Activated naive CD4-positive, alpha-beta T cell (primary cell): ENCODE data around the gene CEP170.

Experiments
- DNase-seq, 4 experiments: peaks; one replicate each; lab custom pipeline; 2025; lab: John Stamatoyannopoulos, UW

The CEP170 gene

DNA sequence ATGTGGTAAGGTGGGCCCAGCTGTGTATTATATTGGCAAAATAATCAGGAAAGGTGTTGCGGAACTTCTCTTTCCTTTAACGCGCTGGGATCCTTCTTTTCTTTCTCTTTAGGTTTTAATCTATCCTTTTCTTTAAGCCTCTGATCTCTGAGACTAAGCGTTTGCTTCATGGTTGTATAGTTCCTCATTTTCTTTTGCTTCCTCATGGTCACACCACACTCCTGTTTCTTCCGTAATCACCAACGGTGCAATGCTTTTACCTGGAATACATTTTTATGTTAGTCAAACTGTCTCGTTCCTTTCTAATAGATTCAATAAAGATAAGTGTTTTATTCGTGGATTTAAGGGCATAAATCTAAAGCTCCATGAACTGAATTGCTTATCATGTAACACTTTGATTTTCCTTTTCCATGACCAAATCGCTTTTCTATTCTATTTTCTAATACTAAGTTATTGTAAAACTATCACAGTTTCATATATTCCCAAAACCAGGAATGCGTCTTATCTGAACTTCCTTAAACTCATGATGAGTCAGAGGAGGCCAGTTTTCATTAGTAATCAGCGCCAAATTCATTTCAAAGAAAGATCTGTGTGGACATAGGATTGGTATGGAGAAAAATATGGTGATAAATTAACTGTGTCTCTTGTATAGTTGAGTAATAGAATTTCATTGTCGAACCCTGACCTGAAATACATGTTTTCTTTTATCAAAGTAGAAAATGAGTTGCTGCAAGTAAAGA lies 13.0 kb upstream of the CEP170 start:
- no peak for DNase-seq

DNA sequence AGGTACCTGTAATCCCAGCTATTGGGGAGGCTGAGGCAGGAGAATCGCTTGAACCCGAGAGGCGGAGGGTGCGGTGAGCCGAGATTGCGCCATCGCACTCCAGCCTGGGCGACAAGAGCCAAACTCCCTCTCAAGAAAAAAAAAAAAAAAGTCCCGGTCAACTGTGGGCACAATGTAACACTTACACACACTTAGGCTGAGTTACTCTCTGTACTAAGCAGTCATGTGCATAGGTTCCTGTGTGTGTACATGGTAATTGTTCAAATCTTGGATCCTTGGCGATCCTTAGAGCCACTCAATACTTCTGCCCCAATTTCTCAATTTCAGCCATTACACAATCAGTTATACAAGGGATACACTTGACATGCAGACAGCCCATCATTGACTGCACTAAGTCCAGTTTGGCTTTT lies 12.4 kb upstream of the CEP170 start:
- DNase-seq, result no peak

DNA sequence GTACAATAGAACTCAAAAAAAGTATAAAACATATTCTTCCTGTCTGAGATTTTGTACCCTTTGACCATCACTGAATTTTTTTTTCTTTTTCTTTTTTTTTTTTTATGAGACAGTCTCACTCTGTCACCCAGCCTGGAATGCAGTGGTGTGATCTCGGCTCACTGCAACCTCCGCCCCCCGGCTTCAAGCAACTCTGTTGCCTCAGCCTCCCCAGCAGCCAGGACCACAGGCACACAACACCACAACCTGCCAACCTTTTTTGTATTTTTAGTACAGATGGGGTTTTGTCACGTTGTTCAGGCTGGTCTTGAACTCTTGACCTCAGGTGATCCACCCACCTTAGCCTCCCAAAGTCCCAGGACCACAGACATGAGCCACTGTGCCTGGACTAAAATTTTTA lies 11.2 kb upstream of the CEP170 start:
- no peak for DNase-seq

DNA sequence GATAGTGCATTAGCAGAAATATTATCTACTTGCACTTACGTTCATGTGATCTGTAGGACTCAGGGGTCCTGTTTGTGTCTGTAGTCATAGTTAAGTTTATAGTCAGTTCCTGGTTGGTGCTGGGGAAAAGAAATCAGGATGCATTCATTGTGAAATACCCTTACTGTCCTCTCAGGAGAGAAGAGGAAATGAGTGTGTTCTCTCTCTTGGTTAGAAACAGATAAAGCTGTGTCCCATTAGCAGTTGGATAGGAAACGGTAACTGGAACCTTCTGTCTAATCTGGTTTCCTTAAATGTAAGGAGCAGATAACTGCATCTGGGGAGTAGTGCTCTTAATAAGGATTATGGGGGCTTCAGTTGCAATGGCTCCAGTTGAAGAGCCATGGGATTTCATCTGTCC lies 9.6 kb upstream of the CEP170 start:
- no peak for DNase-seq

DNA sequence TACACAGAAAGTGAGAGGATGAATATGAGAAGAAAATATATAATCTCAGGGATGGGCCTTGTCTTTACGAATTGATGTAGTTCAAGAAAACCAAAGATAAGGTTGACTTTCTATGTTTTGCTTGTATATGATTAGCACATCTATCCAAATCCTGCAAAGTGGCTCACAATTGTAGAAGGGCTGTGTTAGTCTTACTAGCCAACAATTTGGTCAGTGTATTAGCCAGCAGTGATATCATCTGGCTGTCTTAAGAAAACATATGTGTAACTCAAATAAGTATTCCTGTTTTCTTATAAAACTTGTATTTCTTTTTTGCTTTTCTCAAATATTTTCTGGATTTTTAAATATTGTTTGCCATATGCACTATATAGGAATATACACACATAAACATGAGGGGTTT lies 6.3 kb upstream of the CEP170 start:
- DNase-seq, result no peak

DNA sequence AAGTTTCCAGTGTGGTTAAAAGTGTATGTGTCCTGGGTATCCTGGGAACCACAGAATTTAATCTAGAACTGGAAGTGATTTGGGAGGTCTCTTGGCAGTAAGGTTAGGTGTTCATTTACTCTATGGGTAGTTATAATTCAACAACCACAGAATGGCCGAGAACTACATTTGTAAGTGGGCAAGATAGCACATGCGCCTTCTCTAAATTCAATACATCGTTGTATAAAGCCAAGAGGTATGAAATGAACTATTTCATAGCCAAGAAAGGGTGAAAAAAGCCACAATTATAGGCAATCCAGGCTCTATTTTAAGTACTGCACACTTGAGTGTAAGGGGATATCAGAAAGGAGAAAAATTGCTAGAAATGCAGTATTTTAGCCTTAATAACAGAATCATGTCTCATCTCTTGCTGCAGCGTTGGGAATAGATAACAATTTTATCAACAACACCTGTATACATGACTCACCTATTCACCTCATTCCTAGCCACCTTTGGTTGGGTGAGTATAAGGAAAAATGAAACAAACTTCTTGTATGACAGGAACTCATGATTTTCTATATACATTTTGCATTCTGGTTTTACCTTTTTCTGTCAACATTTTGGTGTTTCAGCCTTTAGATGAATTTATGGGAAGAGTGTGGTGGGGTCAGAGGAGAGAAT lies 5.3 kb upstream of the CEP170 start:
- no peak for DNase-seq

DNA sequence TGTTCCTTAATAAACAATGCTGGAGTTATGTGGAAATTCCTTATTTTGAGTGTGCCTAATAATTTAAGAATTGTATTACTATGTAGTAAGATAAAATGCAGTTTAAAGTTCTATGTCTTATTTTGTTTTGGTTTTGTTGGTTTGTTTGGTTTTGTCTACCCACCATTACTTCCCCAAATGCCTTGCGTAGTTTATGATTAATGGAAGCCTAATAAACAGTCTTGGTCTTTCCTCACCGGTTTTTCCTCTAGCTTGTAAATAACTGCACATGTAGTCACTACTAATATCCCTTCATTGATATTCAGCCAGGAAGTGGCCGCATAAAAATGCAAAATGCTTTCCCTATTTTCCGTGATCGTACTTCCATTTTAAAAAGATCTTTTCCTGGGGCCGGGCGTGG lies 3.6 kb upstream of the CEP170 start:
- no peak for DNase-seq

DNA sequence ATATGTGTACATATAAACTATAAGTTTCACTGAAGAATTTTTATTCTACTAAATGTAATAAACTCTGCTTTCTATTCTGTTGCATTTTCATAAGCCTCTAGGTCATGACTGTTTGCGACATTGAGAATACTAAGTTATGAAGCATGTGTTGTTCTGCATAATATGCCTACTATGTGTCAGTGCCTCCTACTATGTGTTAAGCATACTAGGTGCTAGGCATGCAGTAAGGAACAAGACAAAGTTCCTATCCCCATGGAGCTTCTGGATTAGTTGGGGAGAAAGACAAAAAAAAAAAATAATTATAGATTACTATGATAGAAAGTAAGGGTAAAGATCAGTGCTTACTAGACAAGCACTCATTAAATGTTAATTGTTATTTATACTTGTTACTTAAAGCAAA lies 2.1 kb upstream of the CEP170 start:
- no peak for DNase-seq

DNA sequence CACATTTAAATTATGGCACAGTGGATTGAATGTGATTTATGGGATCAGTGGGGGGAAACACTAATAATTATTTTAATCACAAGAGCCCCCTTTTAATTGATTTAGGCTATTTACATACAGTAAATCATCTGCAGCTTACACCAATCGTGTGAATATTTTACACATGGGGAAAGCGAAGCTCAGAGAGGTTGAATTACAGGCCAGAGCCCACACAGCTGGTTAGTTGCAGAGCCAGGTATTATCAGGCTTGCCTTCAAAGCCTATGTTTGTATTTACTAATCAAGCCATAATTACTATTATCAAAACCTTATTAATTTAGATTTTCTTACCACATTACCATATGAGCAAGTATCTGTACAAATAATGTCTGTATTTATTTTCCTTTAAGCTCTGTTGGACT lies 1.5 kb upstream of the CEP170 start:
- DNase-seq, result no peak

DNA sequence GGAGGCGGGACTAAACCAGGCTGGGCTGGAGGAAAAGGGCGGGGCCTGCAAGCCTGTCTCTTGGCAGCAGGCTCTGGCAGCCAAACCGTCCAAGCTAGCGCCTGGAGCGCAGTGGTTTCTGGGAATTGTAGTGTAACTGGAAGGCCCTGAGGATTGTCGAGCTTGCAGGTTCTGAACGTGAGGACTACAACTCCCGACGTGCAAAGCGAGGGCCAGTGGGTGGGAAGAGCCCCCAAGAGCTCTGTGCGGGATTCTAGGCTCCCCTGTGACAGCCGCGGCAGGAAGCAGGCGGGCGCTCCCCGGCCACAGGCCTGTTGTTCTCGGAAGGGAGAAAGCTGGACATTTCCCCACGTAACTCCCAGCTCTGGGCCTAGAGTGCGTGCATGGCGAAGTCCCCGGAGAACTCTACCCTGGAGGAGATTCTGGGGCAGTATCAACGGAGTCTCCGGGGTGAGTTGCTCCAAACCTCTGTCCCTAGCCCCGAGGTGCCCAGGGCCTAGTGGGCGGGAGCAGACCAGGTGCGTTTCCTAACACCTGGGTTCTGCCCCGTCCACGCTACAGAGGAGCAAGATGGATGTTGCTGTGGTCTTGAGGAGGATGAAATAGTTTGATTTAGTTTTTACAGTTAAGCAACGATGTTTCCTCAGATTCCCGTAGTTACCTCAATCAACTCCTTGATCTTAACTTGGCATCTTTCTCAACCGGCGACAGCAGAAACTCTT lies 871 bp upstream of the CEP170 start, which contains the start of gene SDCCAG8:
TSS of gene SDCCAG8 (plus strand) at position 251 of the 722 bp plus-strand sequence. CDS start at position 384, 133 bp downstream.
- DNase-seq, result peak; percentile 67 to 85 (median 75)

DNA sequence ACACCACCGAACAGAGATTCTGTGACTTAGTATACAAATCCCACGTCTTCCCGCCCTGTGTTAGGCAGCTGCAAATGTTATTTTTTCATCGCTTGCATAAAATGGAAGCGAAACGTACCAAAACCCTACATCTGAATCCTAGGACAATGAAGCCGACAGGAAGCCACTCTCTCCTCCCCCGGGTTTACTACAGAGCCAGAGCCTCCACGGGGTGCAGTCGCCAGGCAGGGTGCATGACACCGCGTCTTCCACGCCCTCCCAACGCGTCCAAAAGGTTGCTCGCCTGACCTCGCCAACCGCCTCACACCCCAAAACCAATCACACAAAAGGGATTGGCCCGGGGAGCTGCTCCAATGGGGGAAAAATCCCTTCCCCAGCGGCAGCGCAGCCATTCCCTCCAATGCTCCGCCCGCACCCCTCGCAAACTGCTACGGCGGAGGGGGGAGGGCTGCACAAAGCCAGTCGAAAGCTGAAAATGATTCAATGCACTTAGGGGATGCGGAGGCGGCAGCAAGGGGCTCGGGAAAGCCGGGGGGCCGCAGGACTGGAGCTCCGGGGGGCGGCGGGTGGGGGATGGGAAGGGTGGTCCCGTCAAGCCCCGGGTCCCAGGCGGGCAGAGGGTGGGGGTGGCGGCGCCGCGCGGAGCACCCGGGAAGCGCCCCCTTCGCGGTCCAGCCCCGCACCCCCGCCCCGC lies 701 bp downstream of the CEP170 start:
- DNase-seq, result peak; percentile 17 to 60 (median 30)

DNA sequence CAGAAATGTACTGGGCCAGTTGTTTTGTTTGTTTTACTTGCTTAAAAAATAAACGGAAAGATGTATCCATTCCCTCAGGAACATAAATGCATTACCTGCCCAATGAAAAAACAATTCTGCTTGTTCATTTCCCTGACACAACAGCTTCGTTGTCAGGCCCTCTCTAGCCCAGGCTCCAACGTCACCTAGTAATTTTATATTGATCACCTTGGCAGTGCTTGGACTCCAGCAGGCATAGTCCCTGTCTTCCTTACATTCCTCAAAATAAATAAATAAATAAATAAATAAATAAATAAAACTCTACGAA lies 1.2 kb downstream of the CEP170 start:
- DNase-seq, result no peak

DNA sequence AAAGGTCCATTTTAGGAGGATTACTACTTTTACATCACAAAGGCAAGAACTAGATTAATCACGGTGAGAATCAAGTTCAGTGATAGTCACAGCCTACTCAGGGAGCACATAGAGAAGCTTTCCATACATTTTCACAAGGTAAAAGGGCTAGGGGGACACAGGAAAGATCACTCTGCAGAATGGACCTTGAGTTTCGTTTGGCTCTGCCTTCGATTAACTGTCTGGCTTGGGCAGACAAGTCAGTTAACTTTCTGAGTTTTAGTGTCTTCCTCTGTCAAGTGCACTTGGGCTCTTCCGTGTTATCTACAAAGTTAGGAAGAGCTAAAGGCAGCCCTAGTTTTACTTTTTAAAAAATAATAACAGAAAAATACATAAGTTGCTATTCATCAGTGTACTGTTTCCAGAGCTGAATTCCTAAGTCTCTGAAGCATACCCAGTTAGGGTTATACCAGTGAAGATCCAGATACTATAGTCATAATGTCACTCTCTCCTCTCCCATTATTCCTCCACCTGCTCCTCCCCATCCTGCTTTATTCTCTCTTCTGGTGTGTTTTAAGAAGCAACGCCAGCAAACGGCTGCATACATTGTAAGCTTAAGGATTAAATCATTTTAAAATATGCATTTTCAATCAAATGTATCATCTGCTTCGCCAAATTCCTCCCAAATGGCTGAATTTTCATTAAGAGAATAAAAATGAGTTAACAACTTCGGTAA lies 1.7 kb downstream of the CEP170 start:
- no peak for DNase-seq

DNA sequence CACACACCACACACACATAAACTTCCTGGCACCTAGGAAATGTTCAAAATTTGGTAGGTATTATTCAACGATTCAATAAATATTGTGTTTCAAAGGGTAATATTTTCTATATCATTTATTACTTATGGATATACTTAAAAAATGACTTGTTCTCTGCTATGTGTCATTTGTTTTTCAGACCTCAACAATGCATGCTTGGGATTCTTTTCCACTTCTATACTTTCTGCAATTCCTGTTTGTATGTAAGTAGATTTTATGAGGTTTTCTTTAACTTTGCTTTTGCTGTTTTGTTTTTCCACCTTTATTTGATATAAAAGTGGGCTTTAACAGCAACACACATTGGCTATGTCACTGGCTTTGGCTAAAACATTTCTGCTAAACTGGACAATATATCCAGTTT lies 3.5 kb downstream of the CEP170 start:
- DNase-seq, result no peak

DNA sequence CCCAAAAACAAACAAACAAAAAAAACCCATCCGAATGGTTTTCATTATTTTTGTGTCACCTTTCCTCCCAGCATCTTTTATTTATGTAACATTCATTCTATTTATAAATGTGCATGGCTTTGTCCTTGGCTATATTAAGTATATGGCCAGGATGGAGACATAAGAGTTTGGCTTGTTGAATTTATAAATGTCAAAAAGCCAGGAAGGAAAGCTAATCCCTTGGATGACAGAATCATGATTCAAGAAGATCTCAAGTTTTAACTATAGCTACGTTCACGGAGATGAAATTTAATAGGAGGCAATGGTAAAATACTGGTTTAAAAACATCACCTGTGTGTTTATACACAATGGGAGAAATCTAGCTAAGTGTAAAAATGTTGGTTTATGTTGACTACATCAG lies 5.0 kb downstream of the CEP170 start:
- no peak for DNase-seq

DNA sequence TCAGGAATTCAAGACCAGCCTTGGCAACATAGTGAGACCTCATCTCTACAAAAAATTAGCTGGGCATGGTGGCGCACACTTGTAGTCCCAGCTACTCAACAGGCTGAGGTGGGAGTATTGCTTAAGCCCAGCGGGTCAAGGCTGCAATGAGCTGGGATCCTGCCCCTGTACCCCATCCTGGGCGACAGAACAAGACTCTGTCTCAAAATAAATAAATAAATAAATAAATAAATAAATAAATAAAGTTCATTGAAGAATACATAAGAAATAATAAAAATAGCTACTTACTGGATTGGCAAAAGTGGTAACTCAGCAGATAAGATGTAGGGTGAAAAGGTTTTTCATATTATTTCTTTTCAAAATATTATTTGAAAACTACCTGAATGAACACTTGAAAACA lies 5.9 kb downstream of the CEP170 start:
- no peak for DNase-seq

DNA sequence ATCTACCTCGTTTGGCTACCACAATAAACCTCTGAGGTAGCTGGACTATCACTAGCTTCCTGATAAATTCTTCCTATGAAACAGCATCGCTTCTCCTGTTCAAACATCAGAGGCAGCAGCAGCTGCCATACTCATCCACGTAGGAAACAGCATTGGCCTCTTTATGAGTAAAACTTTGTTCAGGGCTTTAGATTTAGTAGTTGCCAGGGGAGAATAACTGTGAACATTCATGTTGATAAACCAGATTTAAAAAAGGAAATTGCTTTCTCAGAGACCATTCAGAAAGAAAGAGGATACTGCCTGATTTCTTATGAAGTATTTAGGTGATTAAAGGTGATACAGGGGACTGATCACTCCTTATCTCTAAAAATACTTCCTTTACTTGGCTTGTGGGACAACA lies 7.2 kb downstream of the CEP170 start:
- DNase-seq, result no peak

DNA sequence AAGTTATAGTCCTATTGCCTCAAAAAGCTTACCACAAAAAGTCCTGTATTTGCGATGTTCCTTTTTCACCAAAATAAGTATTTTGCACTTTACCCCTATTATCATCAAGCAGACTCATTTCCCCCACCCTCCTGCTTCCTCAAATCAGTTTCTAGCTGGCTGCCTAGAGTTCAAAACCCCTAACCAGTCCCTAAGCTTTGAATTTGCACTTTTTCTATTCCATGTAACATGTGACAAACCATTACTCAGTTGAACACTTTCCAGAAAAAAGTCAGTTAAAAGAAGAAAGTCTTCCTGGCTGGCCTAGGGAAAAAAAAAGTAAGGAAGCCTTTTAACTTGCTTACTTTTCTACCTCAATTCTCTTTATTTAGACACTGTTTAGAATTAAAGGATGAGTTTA lies 8.2 kb downstream of the CEP170 start:
- DNase-seq, result no peak

DNA sequence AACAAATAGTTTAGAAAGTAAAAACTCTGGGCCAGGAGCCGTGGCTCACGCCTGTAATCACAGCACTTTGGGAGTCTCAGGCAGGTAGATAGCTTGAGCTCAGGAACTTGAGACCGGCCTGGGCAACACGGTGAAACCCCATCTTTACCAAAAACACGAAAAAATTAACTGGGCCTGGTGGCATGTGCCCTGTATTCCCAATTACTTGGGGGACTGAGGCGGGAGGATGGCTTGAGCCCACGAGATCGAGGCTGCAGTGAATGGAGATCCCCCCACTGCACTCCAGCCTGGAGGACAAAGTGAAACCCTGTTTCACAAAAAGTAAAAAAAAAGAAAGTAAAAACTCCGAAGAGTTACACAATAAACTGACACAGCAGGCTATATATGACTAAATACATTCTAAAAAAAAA lies 10.6 kb downstream of the CEP170 start:
- DNase-seq, result no peak

DNA sequence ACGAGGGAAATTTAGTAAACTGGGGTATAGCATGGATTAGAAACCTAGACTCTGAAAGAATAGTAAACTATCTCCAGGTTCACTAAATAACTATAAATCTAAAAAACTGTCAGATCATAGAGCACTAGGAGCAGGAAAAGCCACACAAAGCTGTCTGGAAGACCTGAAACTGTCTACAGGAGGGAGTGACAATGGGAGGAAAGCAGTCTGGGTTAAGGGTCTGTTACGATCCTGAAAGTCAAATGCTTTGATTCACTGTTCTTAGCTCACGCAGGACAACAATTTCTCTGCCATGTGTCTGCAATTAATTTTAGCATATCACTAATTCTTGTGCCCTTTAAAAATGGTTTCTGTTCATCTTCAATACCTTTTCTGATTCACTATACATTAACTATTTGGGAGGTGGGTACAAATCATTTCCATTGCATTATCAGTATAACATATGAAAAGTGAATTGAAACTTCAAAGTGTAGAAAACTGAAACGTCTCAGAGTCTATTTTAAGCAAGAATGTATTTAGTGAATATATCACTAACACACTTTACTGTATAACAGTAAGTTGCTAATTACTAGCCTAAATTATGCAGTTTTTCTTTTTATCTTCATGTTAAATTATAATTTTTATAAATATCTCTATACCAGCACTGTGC lies 18.4 kb downstream of the CEP170 start:
- no peak for DNase-seq

DNA sequence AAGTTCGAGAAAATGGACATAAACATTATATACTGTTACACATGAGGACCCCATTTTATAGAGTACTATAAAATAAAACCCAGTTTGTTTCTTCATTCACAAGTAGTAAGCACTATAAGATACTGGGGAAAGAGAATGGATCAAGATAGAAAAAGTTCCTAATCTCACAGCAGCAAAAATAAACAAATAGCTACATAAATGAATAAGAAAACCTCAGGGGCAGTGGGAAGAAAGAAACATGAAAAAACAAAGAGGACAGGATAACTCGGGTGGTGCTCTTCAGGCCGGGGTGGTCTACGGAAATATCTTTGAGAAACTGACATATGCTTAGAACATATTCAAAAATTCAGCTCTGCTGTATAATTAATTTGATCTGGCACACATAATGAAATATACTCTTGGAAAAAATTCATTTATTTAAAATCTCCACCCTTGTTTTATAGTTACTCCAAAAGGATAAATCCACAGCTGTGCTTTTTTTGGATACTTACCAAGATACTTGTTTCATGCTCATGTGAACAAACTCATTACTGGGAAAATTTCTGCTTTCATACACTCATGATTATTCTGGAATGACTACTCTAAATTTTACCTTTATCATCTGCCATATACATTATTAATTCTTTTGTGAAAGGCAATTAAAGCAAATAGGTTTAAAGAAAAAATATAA lies 20.0 kb downstream of the CEP170 start:
- DNase-seq, result no peak
